22Rv1 (cell line): Measurements from ENCODE around the gene ZBTB7C.

ENCODE experiments used
- H3K27ac ChIP-seq: fragments of 450-650 bp; 2 replicates; pipeline ENCODE4 v1.5.1; 2017
- CTCF ChIP-seq: fragments of 450-650 bp; IDR thresholded peaks from 2 replicates; pipeline ENCODE4 v1.5.1; 2017; ENCODE audit warnings: mild to moderate bottlenecking
- ZFX ChIP-seq: fragments of 450-650 bp; IDR thresholded peaks from 2 replicates; pipeline ENCODE4 v1.6.1; 2017; ENCODE audit warnings: antibody characterized with exemption, borderline replicate concordance

Gene ZBTB7C

GRCh38 chr18:48203961-48204666 is 205.1 kb downstream of the ZBTB7C start:
- no peak overlapping the region for H3K27ac ChIP-seq
- TF ChIP-seq ZFX, result no peak
- TF ChIP-seq CTCF, result no peak

DNA sequence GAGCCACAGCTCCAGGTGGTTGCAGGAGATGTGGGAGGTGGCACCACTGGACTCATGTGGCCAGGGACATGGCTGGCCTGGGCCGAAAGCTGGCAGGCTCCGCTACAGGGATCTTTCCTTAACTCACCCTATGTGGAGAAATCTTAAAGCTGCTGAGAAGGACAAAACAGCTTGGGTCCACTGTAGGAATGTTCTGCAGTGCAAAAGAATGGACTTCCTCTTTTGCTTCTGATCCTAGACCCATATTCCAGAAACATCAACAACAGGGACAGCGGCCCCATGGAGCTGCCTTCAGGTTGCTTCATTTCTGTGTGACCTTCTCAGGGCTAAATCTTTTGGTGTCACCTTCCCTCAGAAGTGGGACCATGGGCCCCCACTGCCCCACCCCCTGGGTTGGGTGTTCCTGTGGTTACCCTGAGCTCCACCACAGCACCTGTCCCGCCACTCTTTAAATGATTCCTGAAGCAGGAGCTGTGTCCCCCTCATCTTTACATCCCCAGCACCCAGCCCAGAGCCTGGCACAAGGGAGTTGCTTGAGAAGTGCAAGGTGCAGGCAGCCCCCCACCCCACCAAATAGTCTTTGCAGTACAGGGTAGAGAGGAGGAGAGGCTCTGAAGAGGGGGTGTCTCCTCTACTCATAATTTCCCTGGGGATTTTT is 205.8 kb downstream of the ZBTB7C start:
- TF ChIP-seq ZFX, result no peak
- no peak for TF ChIP-seq CTCF
- H3K27ac ChIP-seq, result no peak overlapping the region

DNA sequence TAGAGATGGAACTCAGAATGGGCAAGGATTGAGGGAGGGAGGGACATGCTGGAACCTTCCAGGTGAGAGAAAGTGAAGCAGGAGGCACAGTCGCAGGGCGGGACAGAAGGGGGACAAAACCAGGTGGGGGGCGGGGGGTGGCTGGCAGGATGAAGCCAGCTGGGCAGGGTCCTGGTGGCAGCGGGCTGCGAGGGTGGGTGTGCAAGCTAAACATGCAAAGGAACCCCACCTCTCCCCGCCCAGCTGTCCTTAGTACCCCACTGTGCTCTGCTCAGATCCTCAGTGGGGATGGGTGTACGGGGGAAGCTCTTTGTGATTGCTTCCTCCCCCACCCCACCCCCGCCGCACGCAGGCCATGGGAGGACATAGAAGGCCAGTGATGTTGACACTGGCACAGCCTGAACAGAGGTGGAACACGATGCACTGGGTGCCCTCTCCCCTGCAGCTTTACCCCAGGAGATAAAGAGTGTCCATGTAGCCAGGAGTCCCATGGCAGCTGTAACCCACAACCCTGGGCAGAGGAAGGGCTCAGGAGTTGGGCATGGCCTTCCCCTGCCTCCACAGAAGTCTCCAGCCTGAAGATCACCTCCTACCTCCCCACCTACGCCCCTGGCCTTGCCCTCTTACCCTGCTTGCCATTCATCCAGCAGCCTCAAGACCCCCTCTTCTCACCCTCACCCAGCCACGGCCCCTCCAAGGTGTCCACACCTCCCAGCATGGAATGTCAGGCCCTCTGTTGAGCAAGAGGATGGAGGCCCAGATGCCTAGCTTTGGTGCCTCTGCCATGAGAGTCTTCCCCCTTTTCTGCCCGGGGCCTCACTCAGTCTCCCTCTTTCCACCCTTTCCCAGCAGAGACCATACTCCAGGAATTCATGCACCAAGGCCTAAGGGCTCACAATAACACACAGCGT is 206.6 kb downstream of the ZBTB7C start:
- no peak overlapping the region for H3K27ac ChIP-seq
- TF ChIP-seq ZFX, result no peak
- TF ChIP-seq CTCF, result no peak

DNA sequence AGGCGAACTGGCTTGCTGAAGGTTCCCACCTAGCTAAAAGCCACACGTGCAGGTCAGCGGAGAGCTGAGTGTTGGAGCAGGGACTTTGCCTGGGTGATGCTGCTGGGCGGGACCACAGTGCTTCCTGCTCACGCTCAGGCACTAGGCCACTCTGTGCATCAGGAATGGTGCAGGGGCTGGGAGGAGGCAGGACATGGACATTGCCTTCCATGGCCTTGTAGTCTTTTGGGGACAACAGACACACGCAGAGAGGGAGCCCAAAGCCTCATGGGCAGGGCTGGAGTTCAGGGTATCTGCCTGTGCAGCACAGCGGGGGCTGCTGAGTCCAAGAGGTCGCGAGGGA is 207.2 kb downstream of the ZBTB7C start:
- H3K27ac ChIP-seq, result no peak overlapping the region
- no peak for TF ChIP-seq ZFX
- no peak for TF ChIP-seq CTCF

DNA sequence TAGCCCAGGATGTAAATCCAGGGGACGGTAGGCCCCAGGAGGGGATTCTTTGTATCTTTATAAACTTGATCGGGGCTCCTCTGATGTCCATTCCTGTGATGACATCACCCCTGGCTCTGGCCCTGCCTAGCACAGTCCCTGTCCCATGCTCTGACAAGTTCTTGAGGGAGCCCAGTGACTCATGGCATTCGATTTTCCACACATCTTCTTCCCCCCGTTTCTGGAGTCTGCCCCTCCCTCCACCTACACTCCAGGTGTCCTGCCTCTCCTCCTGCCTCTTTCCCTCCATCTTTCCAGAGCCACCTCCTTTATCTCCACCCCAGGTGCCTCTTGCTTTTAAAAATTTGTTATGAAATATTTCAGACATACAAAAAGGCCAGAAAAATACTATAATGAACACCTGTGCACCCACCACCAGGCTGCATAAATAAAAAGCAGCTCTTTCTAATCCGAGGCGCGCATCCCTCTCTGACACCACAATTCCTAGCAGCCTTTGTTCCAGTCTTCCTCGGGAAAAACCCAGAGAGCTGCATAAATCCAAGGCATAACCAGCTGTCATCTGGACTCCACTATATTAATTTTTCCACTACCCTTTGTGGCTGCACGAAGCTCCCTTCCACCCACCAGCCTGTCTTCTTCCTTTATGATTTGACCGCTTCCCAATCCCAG is 207.7 kb downstream of the ZBTB7C start:
- no peak overlapping the region for H3K27ac ChIP-seq
- TF ChIP-seq CTCF (no peak), ZFX (no peak)

DNA sequence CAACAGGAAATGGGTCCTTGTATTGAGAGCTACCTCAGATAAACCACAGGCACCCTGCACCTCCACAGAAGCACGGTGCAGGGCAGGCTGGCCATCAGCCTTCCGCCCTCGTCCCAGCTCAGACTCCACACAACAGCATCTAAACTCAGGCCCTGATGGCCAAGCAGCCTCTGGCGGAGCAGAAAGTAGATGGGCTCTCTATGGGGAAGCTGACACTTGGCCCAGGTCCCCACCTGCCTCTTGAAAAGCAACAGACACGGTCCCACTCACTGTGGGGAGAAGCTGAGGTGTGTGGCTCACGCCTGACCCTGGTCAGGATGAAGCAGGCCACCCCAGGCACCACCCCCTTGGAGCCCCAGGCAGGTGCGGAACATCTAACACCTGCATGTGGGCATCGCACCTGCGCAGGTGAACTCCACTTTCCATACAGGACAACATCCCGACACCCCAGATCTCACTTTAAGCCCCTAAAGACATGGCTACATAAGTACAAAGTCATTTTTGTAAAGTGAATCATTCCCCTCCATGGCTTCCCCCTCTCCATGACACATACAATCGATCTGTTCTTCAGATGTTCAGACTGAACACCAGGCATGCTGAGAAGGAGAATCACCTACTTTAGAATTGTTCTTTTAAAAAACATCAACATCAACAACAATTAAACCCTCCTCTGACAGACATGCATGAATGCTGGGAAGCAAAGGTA is 208.4 kb downstream of the ZBTB7C start:
- TF ChIP-seq ZFX (no peak), CTCF (no peak)
- no peak overlapping the region for H3K27ac ChIP-seq
